ENCODE results near the gene SCCPDH.

DNA sequence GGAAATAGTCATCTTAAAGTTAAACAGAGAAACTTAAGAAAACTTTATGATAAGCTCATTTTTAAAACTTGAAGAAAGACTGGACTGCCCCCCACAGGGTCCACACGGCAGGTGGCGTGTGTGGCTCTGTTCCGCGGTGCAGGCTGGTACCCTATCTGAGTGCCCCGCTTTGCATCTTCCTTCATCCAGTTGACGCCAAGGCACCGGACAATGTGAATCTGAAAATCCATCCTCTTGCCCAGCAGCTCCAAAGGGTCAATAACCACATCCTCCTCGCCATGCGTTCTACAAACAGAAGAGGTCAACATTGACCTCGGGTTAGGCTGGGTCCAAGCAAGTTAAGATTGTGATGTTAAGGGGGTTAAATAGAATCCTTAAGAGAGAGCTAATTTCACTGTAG, 54.5 kb downstream of the SCCPDH start:
- no peak for TF ChIP-seq GATA3 (IDR thresholded peaks at IDR 0.05; ENCODE audit: low read depth, low read length)
- no peak for TF ChIP-seq GATA2 (IDR thresholded peaks at IDR 0.05; ENCODE audit: low read depth, low read length)
